BE2C (cell line): ENCODE data around the gene GABBR2.

Experiments used
- DNase-seq: peaks from one replicate; pipeline ENCODE4 v3.0.0-alpha.2; 2020
- H3K27me3 ChIP-seq: fragments of 250-450 bp; sonication (Bioruptor Pico); 2 replicates; pipeline ENCODE4 v1.5.1; 2020; ENCODE audit warnings: mild to moderate bottlenecking
- H3K36me3 ChIP-seq: fragments of 250-450 bp; sonication (Bioruptor Pico); 2 replicates; pipeline ENCODE4 v1.5.1; 2020; ENCODE audit warnings: mild to moderate bottlenecking
- H3K4me1 ChIP-seq: fragments of 250-450 bp; sonication (Bioruptor Pico); 2 replicates; pipeline ENCODE4 v1.5.1; 2020
- H3K4me3 ChIP-seq: 2 replicates; pipeline ENCODE4 v1.5.1; 2011; ENCODE audit warnings: low read depth, low read length
- H3K9me3 ChIP-seq: fragments of 250-450 bp; sonication (Bioruptor Pico); 2 replicates; pipeline ENCODE4 v1.5.1; 2020
- TF ChIP-seq, protein P1 (sequence below): IDR thresholded peaks from 2 replicates; pipeline ENCODE4 v1.5.1; 2012; ENCODE audit warnings: mild to moderate bottlenecking, low read depth, low read length

Gene GABBR2

DNA sequence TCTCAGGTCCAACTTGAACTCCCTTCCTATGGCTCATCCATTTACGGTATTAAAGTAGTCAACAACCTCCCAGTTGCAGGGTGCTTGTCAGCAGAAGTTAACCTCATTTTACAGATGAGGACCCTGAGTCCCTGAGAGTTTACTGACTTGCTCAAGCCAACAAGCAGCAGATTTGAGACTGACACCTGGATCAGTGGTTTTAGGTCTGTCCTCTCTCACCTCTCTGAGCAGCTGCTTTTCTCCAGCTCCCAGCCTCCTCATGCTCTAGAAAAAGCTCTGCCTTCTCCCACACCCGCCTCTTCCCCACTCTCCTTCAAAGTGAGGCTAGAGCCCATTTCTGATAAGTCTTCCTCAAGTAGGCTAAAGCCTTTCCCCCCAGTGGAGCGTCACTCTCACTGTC, 56.4 kb downstream of the GABBR2 start:
- no peak for DNase-seq
- TF ChIP-seq, protein P1, sequence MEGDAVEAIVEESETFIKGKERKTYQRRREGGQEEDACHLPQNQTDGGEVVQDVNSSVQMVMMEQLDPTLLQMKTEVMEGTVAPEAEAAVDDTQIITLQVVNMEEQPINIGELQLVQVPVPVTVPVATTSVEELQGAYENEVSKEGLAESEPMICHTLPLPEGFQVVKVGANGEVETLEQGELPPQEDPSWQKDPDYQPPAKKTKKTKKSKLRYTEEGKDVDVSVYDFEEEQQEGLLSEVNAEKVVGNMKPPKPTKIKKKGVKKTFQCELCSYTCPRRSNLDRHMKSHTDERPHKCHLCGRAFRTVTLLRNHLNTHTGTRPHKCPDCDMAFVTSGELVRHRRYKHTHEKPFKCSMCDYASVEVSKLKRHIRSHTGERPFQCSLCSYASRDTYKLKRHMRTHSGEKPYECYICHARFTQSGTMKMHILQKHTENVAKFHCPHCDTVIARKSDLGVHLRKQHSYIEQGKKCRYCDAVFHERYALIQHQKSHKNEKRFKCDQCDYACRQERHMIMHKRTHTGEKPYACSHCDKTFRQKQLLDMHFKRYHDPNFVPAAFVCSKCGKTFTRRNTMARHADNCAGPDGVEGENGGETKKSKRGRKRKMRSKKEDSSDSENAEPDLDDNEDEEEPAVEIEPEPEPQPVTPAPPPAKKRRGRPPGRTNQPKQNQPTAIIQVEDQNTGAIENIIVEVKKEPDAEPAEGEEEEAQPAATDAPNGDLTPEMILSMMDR: no peak
- Histone ChIP-seq H3K4me3 (no peak overlapping the region), H3K36me3 (no peaks in the 10 kb centered on the region), H3K4me1 (no peaks in the 10 kb centered on the region), H3K27me3 (peaks cover 11% of the 10 kb centered on the region), H3K9me3 (no peaks in the 10 kb centered on the region)

DNA sequence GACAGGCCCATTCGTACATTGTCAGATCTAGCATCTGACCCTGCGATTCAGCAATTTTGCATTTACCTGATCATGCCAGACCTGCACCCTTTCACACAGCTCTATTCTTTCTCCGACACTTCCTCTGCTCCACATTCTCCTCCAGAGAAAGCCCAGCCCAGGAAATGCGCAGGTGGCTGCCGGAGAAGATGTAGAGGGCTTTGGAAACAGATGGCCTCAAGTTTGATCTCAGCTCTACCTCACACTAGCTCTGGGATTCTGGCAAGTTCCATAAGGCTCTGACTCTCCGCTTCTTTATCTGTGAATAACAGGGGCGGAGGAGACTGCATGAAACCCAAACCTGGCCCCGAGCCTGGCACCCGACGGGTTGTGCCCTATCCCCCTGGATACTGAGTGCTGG, 61.5 kb downstream of the GABBR2 start:
- TF ChIP-seq, protein P1: no peak
- Histone ChIP-seq H3K36me3 (no peaks in the 10 kb centered on the region), H3K27me3 (peaks cover 19% of the 10 kb centered on the region)

DNA sequence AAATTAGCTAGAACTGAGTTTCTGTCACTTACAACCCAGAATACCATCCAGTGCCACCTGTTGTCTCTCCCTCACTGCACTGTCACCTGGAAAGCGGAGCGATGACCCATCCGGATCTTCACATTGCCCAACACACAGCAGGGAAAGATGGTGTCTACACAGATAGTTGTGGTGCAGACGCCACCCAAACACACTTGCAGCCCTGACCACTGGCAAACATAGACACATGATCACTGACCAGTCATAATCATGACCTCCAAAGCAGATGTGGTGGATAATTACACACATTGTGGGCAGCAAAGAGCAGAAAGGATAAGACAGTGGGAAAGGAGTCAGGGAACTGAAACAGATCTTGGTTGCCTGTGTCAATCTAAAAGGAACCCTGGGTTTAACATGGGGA, 64.7 kb downstream of the GABBR2 start:
- no peaks in the 10 kb centered on the region for H3K36me3 ChIP-seq
- H3K9me3 ChIP-seq: no peaks in the 10 kb centered on the region
- no peak overlapping the region for H3K4me3 ChIP-seq
- TF ChIP-seq, protein P1: no peak
- no peaks in the 10 kb centered on the region for H3K4me1 ChIP-seq
- DNase-seq: no peak
- peaks cover 15% of the 10 kb centered on the region for H3K27me3 ChIP-seq

More for the DNA sequence above, 61.5 kb downstream of the GABBR2 start:
- Histone ChIP-seq H3K4me3 (no peak overlapping the region), H3K4me1 (no peaks in the 10 kb centered on the region), H3K9me3 (no peaks in the 10 kb centered on the region)
- no peak for DNase-seq

DNA sequence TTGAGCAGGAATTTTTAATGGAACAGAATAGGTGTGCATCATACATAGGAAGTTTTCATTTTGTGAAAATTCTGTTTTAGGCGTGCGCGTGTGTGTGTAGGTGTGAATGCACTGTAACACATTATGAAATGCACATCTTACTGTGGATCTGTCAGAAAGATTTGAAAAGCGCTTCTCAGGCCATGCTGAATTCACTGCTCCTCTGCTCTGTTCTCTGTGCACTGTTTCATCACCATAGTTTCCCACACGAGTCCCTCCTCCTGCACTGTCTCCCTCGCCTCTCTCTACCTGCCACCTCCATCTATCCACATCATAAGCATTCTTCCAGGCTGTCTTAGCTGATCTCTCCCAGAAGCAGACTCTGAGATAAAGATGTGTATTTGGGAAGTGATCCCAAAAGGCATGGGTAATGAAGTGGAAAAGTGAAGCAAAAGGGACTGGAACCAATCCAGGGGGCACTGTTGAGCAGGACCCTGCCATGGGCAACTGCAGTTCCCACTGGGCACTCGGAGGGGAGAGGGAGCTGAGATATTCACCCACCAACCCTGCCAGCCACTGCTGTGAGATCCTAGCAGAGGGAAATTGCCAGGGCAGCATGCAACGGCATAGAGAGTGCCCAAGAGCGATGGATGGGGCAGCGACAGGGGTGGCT, 65.9 kb downstream of the GABBR2 start:
- TF ChIP-seq, protein P1: peak; percentile 41; the same call in 1 of the 2 replicates
- DNase-seq: peak; percentile 23

DNA sequence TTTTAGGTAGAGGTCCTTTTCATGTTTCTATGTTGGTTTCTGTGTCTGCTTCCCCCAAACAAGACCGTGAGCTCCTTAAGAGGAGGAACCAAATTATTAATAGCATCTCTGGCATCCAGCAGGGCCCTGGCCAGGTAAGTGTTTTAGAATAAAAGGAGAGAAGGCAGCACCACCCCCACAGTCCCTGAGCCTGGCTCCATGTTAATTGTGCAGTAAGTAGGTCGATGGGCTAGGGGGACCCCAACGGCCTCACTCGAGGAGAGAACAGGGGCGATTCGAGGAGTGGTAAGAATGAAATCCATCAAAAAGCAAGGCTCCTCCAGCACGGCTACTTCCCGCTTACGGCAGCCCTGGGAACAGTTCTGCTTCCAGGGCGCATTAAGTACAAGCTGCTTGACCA, 67.0 kb downstream of the GABBR2 start:
- TF ChIP-seq, protein P1: no peak
- no peak overlapping the region for H3K4me3 ChIP-seq
- H3K4me1 ChIP-seq: no peaks in the 10 kb centered on the region
- DNase-seq: no peak
- H3K36me3 ChIP-seq: no peaks in the 10 kb centered on the region
- H3K9me3 ChIP-seq: no peaks in the 10 kb centered on the region
- H3K27me3 ChIP-seq: peaks cover 11% of the 10 kb centered on the region; the same call in 1 of the 2 replicates

More for the DNA sequence above, 65.9 kb downstream of the GABBR2 start:
- Histone ChIP-seq H3K9me3 (no peaks in the 10 kb centered on the region), H3K4me3 (no peak overlapping the region), H3K27me3 (peaks cover 15% of the 10 kb centered on the region; the same call in 1 of the 2 replicates), H3K4me1 (no peaks in the 10 kb centered on the region), H3K36me3 (no peaks in the 10 kb centered on the region)

DNA sequence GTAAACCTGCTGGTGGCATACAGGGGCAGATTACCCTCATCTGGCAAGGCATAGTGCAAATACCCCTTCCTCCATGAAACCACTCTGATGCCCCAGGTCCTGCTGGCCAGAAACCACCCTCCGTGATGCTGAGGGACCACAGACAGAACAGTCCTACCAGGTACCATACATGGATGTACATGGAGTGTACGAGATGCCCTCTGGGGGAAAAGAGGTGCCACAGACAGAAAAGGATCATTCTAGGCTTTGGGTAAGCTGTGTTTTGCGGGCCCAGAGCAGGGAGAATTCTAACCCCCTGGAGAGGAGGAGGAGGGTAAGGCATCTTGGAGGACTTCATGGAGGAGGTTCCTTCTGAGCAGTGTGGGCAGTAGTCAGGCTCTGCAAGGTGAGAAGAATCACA, 68.3 kb downstream of the GABBR2 start:
- Histone ChIP-seq H3K36me3 (no peaks in the 10 kb centered on the region), H3K4me1 (no peaks in the 10 kb centered on the region), H3K4me3 (no peak overlapping the region), H3K9me3 (no peaks in the 10 kb centered on the region), H3K27me3 (peaks cover 10% of the 10 kb centered on the region; the same call in 1 of the 2 replicates)
- TF ChIP-seq, protein P1: no peak
- DNase-seq: no peak
